ENCODE data around the gene MVP. TPM values are rescaled to one million over a fixed set of nuclear protein-coding genes. Genes with fewer than 3 reads are reported as not detected.

MVP gene
- total and polyA plus RNA-seq, 2 donors (not counting 1 experiment from before 2014, with no cell fraction given) = 109 to 121 TPM

- WGBS (ENCODE audit: insufficient coverage) = 90% methylated on average over 3 of the region's 5 CpGs
- H3K9ac ChIP-seq (ENCODE audit: low read length) = no peak overlapping the region
- no peak overlapping the region for H2AFZ ChIP-seq (ENCODE audit: insufficient read depth, low read depth, low read length, poor library complexity, severe bottlenecking)
- no peaks in the 10 kb centered on the region for H3K27me3 ChIP-seq (replicated peaks in 1 of 4; ENCODE audit: control extremely low read depth in 1 of 4, control insufficient read depth in 3 of 4, insufficient read depth in 4 of 4, low read length in 3 of 4)
- ATAC-seq (ENCODE audit: low read depth) = no peak
- H3K27ac ChIP-seq (ENCODE audit: low read length in 2 of 2) = no peak overlapping the region
- no peaks in the 10 kb centered on the region for H3K9me3 ChIP-seq (ENCODE audit: control extremely low read depth in 1 of 3, control insufficient read depth in 2 of 3, insufficient read depth in 1 of 3, low read length in 2 of 3)
- H4K20me1 ChIP-seq (ENCODE audit: control insufficient read depth, insufficient read depth, low read length, poor library complexity, severe bottlenecking) = no peaks in the 10 kb centered on the region
- H3K79me2 ChIP-seq (ENCODE audit: control insufficient read depth, insufficient read depth, low read length) = no peaks in the 10 kb centered on the region
- peaks cover 0 to 25% of the 10 kb centered on the region in 2 experiments for H3K36me3 ChIP-seq (replicated peaks in 1 of 2; ENCODE audit: control extremely low read depth in 1 of 2, control insufficient read depth in 1 of 2, extremely low read depth in 1 of 2, insufficient read depth in 2 of 2, low read length in 1 of 2)
- CTCF ChIA-PET = interaction anchor here (0.7 to 7.2 kb wide), 15 partner anchors 8 to 172 kb away, joined by 3 to 100 read pairs (median 7); partner anchors contain the start of genes MAZ, MVP and PRRT2
- no peak for DNase-seq
- H3K4me1 ChIP-seq (ENCODE audit: control insufficient read depth in 2 of 2, insufficient read depth in 2 of 2, low read length in 2 of 2) = no peaks in the 10 kb centered on the region
- H3K9me3 Mint-ChIP-seq (ENCODE audit: insufficient read depth) = no peaks in the 10 kb centered on the region
- no peak overlapping the region for H3K4me3 Mint-ChIP-seq
- POLR2A ChIA-PET = interaction anchor here (1.7 kb wide), 1 partner anchor 42 kb away, joined by 10 read pairs; no protein-coding TSS in a partner anchor
- H3K4me1 Mint-ChIP-seq = no peaks in the 10 kb centered on the region
- no peak overlapping the region for H3K4me2 ChIP-seq (replicated peaks; ENCODE audit: low read depth, low read length, poor library complexity, severe bottlenecking)
- no peaks in the 10 kb centered on the region for H3K27me3 Mint-ChIP-seq
- intact Hi-C loops (cut with micrococcal nuclease) = loop anchor here (2.0 kb wide), 1 partner anchor 29 kb away; the partner anchor contains the start of gene MVP
- no peak overlapping the region for H3K4me3 ChIP-seq (ENCODE audit: control extremely low read depth in 1 of 5, extremely low read depth in 1 of 5, insufficient read depth in 1 of 5, low read depth in 2 of 5, low read length in 4 of 5)
- no peak for TF ChIP-seq EZH2 (IDR thresholded peaks at IDR 0.05; ENCODE audit: borderline replicate concordance, insufficient read depth, low read depth, low read length, poor library complexity, severe bottlenecking)
- no peak for TF ChIP-seq CTCF (IDR thresholded peaks at IDR 0.05)
- no peak overlapping the region for H3K27ac Mint-ChIP-seq
Measured at GRCh38 chr16:29849505-29849904, 29.2 kb downstream of the MVP start.

GRCh38 chr16:29850998-29851397 lies 30.7 kb downstream of the MVP start:
- H3K79me2 ChIP-seq (ENCODE audit: control insufficient read depth, insufficient read depth, low read length) = no peaks in the 10 kb centered on the region
- Mint-ChIP-seq H3K4me1 (no peaks in the 10 kb centered on the region), H3K27ac (no peak overlapping the region), H3K4me3 (no peak overlapping the region), H3K9me3 (ENCODE audit: insufficient read depth) (no peaks in the 10 kb centered on the region), H3K27me3 (no peaks in the 10 kb centered on the region)
- H4K20me1 ChIP-seq (ENCODE audit: control insufficient read depth, insufficient read depth, low read length, poor library complexity, severe bottlenecking) = no peaks in the 10 kb centered on the region
- no CpG with 5 or more reads among the region's 3 CpGs for whole genome bisulfite sequencing (ENCODE audit: insufficient coverage)
- H3K9me3 ChIP-seq (ENCODE audit: control extremely low read depth in 1 of 3, control insufficient read depth in 2 of 3, insufficient read depth in 1 of 3, low read length in 2 of 3) = no peaks in the 10 kb centered on the region
- DNase-seq (no peak), ATAC-seq (ENCODE audit: low read depth) (no peak)
- no peaks in the 10 kb centered on the region for H3K27me3 ChIP-seq (replicated peaks in 1 of 4; ENCODE audit: control extremely low read depth in 1 of 4, control insufficient read depth in 3 of 4, insufficient read depth in 4 of 4, low read length in 3 of 4)
- no peak overlapping the region for H3K9ac ChIP-seq (ENCODE audit: low read length)
- H2AFZ ChIP-seq (ENCODE audit: insufficient read depth, low read depth, low read length, poor library complexity, severe bottlenecking) = no peak overlapping the region
- intact Hi-C loops (cut with micrococcal nuclease) = no loop called here
- no peaks in the 10 kb centered on the region for H3K4me1 ChIP-seq (ENCODE audit: control insufficient read depth in 2 of 2, insufficient read depth in 2 of 2, low read length in 2 of 2)
- no peak overlapping the region for H3K4me3 ChIP-seq (ENCODE audit: control extremely low read depth in 1 of 5, extremely low read depth in 1 of 5, insufficient read depth in 1 of 5, low read depth in 2 of 5, low read length in 4 of 5)
- TF ChIP-seq EZH2 (IDR thresholded peaks at IDR 0.05; ENCODE audit: borderline replicate concordance, insufficient read depth, low read depth, low read length, poor library complexity, severe bottlenecking) (no peak), CTCF (IDR thresholded peaks at IDR 0.05) (no peak)
- CTCF ChIA-PET = interaction anchor here (0.8 to 7.2 kb wide), 4 partner anchors 43 to 150 kb away, joined by 3 to 100 read pairs (median 26); partner anchors contain the start of genes KIF22 and MAZ
- H3K36me3 ChIP-seq (replicated peaks in 1 of 2; ENCODE audit: control extremely low read depth in 1 of 2, control insufficient read depth in 1 of 2, extremely low read depth in 1 of 2, insufficient read depth in 2 of 2, low read length in 1 of 2) = peaks cover 0 to 16% of the 10 kb centered on the region in 2 experiments
- no peak overlapping the region for H3K4me2 ChIP-seq (replicated peaks; ENCODE audit: low read depth, low read length, poor library complexity, severe bottlenecking)
- no peak overlapping the region for H3K27ac ChIP-seq (ENCODE audit: low read length in 2 of 2)
- POLR2A ChIA-PET = interaction anchor here (0.6 kb wide), 1 partner anchor 39 kb away, joined by 3 read pairs; no protein-coding TSS in a partner anchor

Measured in B cell (primary cell).